HCT116 (cell line): ENCODE results near the gene GRXCR1.

ENCODE experiments used
- CEBPB ChIP-seq: IDR thresholded peaks from 2 replicates; pipeline ENCODE4 v1.6.1; 2012; ENCODE audit warnings: low read depth
- ELF1 ChIP-seq: IDR thresholded peaks from 2 replicates; pipeline ENCODE4 v1.6.1; 2012; ENCODE audit warnings: low read depth, borderline replicate concordance
- EZH2 ChIP-seq: fragments of 200-600 bp; sonication (generic); IDR thresholded peaks from 2 replicates; pipeline ENCODE4 v1.6.1; 2017; ENCODE audit warnings: antibody characterized with exemption, mixed run types
- EZH2phosphoT487 ChIP-seq: fragments of 200-600 bp; IDR thresholded peaks from 2 replicates; pipeline ENCODE4 v1.6.1; 2018; ENCODE audit warnings: antibody characterized with exemption, borderline replicate concordance
- FOSL1 ChIP-seq: IDR thresholded peaks from 2 replicates; pipeline ENCODE4 v1.6.1; 2012; ENCODE audit warnings: low read depth
- POLR2A ChIP-seq: IDR thresholded peaks from 2 replicates; pipeline ENCODE4 v1.7.0; 2011; ENCODE audit warnings: borderline replicate concordance; ENCODE audit not compliant: insufficient read depth, insufficient read length; ENCODE audit errors: extremely low read depth
- POLR2AphosphoS5 ChIP-seq: IDR thresholded peaks from 2 replicates; pipeline ENCODE4 v1.6.1; 2011; ENCODE audit warnings: mild to moderate bottlenecking, low read depth, low read length, moderate library complexity
- RAD21 ChIP-seq: IDR thresholded peaks from 2 replicates; pipeline ENCODE4 v1.6.1; 2012; ENCODE audit warnings: low read depth, mild to moderate bottlenecking
- SIN3A ChIP-seq: IDR thresholded peaks from 2 replicates; pipeline ENCODE4 v1.6.1; 2012; ENCODE audit warnings: low read depth
- TF ChIP-seq, protein P1 (sequence below), 3 experiments: fragments of 200-600 bp in 1 of 3; sonication (generic) in 1 of 3; IDR thresholded peaks in 2 of 3; conservative IDR thresholded peaks in 1 of 3; 2 replicates each; pipeline ENCODE4 v1.5.1; 2012 to 2017; ENCODE audit warnings: low read depth in 2 of 3, low read length in 2 of 3, antibody characterized with exemption in 1 of 3, borderline replicate concordance in 1 of 3, control low read depth in 1 of 3, mild to moderate bottlenecking in 1 of 3, mixed read lengths in 1 of 3, mixed run types in 1 of 3, moderate library complexity in 1 of 3; ENCODE audit not compliant: insufficient read depth in 1 of 3
- TF ChIP-seq, protein P2 (sequence below): IDR thresholded peaks from 2 replicates; pipeline ENCODE4 v1.6.1; 2012

DNA sequence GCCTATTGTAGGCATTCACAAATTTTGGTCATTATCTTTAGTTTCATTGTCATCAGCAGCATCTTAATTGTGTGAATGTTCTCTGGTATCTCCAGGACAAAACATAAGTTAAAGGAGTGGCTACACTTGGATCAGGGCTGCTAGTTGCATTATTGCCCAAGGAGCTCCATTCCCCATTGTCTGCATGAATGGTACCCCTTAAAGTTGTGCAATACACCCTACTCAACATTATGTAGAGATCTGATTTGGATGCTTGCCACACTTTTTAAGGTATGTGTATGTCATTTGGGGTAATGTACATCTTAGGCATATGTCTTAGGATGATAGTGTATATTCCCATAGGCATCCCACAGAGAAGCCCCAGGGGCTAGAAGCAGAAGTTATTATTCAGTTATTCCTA, 2.9 kb downstream of the GRXCR1 start:
- TF ChIP-seq, protein P1, sequence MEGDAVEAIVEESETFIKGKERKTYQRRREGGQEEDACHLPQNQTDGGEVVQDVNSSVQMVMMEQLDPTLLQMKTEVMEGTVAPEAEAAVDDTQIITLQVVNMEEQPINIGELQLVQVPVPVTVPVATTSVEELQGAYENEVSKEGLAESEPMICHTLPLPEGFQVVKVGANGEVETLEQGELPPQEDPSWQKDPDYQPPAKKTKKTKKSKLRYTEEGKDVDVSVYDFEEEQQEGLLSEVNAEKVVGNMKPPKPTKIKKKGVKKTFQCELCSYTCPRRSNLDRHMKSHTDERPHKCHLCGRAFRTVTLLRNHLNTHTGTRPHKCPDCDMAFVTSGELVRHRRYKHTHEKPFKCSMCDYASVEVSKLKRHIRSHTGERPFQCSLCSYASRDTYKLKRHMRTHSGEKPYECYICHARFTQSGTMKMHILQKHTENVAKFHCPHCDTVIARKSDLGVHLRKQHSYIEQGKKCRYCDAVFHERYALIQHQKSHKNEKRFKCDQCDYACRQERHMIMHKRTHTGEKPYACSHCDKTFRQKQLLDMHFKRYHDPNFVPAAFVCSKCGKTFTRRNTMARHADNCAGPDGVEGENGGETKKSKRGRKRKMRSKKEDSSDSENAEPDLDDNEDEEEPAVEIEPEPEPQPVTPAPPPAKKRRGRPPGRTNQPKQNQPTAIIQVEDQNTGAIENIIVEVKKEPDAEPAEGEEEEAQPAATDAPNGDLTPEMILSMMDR (IDR thresholded peaks at IDR 0.05 in 2 of 3, conservative IDR thresholded peaks at IDR 0.05 in 1 of 3; ENCODE audit: borderline replicate concordance in 1 of 3, insufficient read depth in 1 of 3, low read depth in 2 of 3, low read length in 2 of 3): no peak
- no peak for TF ChIP-seq POLR2A
- TF ChIP-seq, protein P2, sequence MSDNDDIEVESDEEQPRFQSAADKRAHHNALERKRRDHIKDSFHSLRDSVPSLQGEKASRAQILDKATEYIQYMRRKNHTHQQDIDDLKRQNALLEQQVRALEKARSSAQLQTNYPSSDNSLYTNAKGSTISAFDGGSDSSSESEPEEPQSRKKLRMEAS: no peak
- TF ChIP-seq POLR2AphosphoS5: no peak
- no peak for TF ChIP-seq FOSL1
- TF ChIP-seq ELF1: no peak
- no peak for TF ChIP-seq CEBPB
- TF ChIP-seq EZH2: no peak
- TF ChIP-seq EZH2phosphoT487: no peak
- TF ChIP-seq SIN3A: no peak
- no peak for TF ChIP-seq RAD21
